Peyer's patch (tissue), 4 donors: ENCODE data around the gene RAE1.

Experiments used
- CTCF ChIP-seq, 6 experiments: fragments of 450-650 bp in 4 of 6; fragments of 200-600 bp in 2 of 6; sonication (generic) in 1 of 6; IDR thresholded peaks; one replicate each; pipeline ENCODE4 v1.5.1; 2017 to 2019; ENCODE audit warnings: antibody characterized with exemption in 6 of 6, mild to moderate bottlenecking in 3 of 6, moderate library complexity in 1 of 6
- POLR2A ChIP-seq, 2 donors: fragments of 450-650 bp; IDR thresholded peaks; one replicate each; pipeline ENCODE4 v1.5.1; 2017; ENCODE audit warnings: antibody characterized with exemption in 2 of 2, mild to moderate bottlenecking in 2 of 2, moderate library complexity in 2 of 2

DNA sequence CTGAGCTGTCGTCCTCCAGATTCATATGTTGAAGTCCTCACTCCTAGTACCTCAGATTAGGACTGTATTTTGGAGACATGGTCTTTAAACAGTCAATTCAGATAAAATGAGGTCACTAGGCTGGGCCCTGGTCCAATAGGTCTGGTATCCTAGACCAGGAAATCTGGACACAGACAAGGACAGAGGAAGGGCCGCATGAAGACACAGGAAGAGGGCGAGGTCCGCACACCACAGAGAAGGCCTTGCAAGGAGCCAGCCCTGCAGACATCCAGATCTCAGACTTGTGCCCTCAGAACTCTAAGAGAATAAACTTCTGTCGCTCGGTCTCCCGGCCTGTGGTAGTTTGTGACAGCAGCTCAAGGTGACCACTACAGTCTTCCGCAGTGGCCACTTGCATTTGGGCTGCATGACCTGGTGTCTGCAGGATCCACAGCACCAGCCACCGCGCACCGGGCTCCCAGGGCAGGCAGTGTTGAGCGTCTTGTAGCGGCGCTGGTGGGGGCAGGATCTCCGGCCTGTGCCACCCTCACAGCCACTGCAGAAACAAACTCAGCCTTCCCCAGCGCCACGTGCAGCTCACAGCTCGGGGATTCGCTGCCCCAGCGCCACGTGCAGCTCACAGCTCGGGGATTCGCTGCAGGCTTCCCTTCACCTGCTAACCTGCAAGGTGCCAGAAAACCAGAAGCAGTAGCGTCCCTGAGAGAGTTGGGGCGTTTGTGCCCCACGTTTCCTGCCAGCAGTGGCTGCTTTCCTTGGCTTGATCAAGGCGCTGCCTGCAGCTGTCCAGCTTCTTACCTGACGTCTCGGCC, 34.1 kb downstream of the RAE1 start:
- TF ChIP-seq CTCF (IDR thresholded peaks at IDR 0.05) (no peak), POLR2A (IDR thresholded peaks at IDR 0.05) (no peak)
